NOMO-1 (cell line): ENCODE data around the gene CAMK2B.

Experiments
- DNase-seq, 2 experiments: peaks; one replicate each; lab custom pipeline; 2025; ENCODE audit not compliant: unreplicated experiment in 2 of 2; lab: John Stamatoyannopoulos, UW

Gene CAMK2B

GRCh38 chr7:44325201-44325671 lies at the start of gene CAMK2B:
TSS of gene CAMK2B (minus strand) at chr7:44325594. CDS start at chr7:44325421, 173 bp downstream.
- no peak for DNase-seq

DNA sequence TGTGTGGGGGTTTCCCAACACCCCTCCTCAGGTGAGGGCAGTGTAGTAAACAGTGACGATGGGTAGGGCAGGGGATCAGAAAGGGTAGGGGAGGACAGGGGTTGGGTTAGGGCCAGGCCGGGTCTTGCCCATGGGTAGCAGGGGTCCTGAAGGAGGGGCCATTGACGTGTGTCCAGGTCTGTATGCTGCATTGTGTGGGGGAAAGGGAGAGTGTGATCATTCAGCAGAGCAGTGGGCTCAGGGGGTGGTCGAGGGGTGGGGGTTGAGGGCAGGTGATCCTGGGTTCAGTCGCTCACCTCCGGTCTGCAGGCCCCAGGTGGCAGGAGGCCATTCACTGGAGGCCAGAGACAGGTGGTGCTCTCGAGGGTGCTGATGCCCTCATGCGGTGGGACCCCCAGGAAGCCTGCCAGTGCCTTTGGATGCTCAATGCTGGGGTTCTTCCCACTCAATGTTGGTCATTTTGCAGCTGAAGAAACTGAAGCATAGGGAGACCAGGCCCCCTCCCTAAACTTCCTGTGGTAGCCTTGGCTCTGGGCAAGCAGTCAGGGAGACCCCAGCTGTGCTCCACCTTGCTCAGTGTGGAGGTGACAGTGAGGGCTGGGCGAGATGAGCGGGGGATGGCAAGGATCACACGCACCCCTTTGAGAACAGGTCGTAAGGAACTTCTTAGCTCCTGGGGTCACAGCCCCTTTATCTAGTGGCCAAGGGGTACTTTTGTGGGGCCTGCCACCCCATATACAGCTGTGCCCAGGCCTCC lies 48.8 kb upstream of the CAMK2B start:
- DNase-seq: no peak

GRCh38 chr7:44373418-44373740 lies 48.0 kb upstream of the CAMK2B start:
- DNase-seq: no peak

DNA sequence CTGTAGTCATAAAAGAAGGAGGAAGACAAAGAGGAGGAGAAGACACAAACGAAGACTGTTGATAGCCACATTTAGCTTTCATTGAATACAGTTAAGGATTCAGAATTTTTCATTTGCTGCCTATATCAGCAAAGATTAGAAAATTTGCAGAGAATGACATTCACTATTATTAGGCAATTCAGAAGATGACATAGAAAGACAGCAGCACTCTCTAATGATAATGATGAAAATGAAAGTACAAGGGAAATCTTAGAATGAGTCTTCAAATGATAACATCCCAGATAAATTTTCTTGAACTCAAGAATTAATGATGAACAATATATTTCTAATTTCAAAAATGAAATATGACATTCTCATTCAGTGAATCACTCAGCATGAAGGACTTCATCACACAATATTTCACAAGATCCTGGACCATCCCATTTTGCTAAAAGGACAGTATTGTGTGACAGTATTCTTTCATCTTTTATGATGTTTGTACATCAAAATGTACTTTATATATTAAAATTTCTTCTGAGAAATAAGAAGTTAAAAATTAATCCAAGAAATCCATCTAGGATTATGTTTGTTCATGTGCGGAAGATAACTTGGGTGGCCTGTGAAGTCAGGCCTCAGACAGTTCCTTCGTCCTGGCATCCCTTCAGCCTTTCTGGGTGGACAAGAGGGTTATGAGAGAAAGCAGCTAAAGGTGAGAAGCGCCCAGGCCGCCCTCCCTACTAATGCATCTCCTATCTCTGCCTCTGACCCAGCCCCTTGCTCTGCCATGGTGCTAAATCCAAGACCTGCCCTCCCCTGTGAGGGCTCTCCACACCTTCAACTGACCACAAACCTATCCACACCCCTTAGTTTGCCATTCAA lies 47.4 kb upstream of the CAMK2B start:
- DNase-seq: no peak

- DNase-seq: no peak
Measured at GRCh38 chr7:44368885-44369284, 43.5 kb upstream of the CAMK2B start.

DNA sequence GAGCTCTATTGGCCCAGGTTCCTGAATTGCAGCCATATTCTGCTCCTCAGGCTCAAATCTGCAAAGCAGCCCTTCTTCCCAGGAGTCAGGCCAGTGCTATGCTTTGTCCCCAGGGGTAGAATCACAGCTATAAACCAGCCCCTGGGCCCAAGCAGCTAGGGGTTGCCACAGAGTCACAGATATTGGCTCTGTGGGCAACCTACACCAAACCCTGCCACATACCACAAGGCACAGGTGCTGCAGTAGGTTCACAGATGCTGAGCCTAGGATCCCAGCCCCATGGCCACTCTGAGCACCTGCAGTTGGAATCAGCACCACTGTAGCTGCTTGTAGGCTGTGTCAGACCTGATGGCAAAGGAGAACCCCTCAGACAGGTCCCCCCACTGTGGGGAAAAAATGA lies 43.1 kb upstream of the CAMK2B start:
- DNase-seq: no peak

GRCh38 chr7:44367475-44368043 lies 42.2 kb upstream of the CAMK2B start:
- no peak for DNase-seq

- peak; percentile 5 to 12 for DNase-seq
Measured at GRCh38 chr7:44366986-44367385, 41.6 kb upstream of the CAMK2B start.

DNA sequence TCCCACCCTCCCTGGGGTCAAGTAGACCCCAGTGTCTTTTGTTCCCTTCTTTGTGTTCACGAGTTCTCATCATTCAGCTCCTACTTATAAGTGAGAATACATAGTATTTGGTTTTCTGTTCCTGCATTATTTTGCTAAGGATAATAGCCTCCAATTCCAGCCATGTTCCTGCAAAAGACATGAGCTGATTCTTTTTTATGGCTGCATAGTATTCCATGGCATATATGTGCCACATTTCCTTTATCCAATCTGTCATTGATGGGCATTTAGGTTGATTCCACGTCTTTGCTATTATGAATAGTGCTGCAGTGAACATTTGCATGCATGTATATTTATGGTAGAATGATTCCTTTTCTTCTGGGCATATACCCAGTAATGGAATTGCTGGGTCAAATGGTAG lies 28.3 kb upstream of the CAMK2B start:
- no peak for DNase-seq

DNA sequence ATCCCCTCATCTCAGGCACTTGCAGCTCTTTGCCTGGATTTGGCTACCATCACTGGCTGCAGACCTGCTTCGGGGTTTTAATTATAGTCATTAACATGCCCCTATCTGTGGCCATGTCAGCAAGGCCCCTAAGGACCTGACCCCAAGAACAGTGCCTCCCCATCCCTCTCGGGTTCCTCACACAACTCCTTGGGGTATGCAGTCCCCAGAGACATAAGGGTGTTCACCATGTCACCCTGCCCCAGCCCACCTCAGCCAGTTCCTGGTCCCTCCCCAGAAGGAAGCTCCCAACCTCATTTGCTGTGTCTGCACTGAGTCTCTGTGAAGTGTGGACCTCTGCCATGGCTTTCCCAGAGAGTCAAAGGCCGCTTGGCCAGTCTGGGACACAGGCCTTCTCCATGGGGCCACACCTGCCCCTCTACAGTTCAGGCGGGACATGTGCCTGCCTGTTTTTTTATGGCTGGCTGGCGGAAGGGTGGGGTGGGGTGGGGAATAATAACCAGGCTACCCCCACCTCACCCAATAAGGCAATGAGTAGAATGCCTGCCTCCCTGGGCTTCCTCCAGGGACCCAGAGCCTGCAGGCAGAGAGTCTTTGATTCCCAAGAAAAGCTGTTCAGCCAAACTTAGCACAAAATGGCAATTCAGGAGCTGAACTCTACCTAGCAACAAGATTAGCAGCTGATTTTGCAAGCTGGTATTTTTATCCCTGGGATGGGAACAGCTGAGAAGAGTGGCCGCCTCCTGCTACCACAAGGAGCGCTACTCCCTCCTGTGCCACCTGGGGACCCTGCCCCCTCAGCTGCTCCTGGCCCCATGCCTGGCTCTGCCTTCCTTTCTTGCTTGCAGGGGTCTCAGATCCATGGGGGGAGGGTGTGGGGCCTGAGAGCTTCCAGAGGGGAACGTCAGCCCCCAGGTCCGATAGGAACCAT lies 23.7 kb upstream of the CAMK2B start:
- no peak for DNase-seq

- no peak for DNase-seq
Measured at GRCh38 chr7:44348300-44348699, 22.9 kb upstream of the CAMK2B start.

DNA sequence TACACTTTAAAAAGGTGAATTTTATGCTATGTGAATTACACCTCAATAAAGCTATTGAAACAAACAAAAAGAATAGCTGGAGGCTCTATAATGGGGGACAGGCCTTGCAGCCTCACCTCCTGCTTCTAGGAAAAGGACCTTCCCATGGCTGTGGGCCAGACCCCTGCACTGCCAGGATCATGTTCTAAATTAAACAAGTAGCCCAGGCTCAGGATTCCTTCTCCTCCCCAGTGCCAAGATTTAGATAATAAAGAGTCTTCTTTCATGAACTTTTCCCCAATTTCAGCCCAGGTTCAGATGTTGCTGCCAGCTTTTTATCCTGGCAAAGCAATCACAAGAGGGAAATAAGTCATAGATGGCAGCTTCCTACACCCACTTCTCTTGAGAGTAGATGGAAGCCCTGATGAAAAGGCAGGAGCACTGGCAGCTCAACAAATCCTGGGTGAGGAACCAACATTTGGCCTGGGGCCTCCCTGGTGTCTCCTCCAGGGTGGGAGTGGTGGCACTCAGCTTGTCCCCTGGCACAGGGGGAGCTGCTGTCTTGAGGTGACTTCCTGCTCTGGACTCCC lies 22.2 kb upstream of the CAMK2B start:
- DNase-seq: no peak

DNA sequence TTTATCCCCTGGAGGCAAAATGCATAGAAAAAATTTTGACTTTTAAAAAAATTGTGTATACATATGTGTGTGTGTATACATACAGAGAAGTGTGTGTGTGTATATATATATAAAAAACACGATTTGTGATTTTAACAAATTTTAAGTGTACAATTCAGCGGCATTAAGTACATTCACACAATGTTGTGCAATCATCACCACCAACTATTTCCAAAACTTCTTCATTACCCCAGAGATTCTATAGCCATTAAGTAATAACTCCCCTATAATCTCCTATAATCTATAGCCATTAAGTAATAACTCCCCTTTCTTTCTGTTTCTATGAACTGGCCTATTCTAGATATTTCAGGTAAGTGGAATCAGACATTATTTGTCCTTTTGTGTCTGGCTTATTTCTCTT lies 20.7 kb upstream of the CAMK2B start:
- DNase-seq: no peak

DNA sequence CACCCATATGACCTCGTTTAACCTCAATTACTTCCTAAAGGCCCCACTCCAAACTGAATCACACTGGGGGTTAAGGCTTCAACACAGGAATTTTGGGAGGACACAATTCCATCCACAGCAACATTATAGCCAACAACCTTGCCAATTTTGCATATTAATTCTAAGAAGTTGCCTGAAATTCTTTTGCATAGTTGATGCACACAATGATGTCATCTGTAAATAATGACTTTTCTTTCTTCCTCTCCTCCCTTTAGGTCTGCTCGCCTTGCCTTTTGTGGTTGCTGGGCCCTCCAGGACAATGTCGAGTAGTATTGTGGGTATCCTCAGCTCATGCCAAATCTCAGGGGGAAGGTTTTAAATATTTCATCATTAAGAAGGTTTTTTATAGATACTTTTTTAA lies 16.0 kb upstream of the CAMK2B start:
- DNase-seq: no peak

- peak in 1 of 2 experiments; percentile 31 for DNase-seq
Measured at GRCh38 chr7:44338600-44338999, 13.2 kb upstream of the CAMK2B start.

DNA sequence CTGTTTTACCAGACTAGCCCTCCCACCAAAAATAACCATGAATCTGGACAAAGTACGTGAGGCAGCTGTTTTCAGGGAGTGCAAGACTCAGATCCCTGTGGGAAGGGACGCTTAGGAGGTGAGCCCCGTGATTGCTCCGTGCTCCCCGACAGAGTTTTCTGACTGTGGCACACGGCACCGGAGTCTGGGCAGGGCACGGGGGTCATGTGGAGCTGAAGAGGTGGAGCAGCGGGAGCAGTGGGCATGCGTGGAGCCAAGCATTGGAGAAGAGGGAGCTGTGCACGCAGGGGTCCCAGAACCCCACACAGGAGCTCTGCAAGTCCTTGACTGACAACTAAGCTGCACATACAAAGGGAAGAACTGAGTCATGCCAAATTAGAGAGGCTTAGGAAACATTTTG lies 11.1 kb upstream of the CAMK2B start:
- no peak for DNase-seq

DNA sequence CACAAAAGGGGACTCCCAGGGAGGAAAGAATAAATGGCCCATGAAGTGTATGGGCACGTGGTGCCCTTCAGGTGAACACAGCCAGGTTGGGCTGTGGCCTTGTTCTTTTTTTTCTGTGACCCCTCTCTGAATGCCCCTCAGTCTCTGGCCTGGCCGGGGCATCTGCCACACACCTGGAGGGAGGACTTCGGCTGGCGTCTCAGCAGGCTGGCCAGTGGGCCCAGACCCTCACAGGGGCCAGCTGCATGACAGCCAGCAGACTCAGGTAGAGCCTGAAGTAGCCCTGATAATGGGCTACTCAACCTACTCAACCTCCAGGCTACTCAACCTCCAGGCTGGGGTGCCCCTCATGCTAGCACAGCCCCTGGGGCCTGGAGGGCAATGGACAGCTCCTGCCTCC lies 9.8 kb upstream of the CAMK2B start:
- no peak for DNase-seq

- no peak for DNase-seq
Measured at GRCh38 chr7:44334734-44335097, 9.3 kb upstream of the CAMK2B start.

- no peak for DNase-seq
Measured at GRCh38 chr7:44333911-44334733, 8.7 kb upstream of the CAMK2B start.

GRCh38 chr7:44331682-44332081 lies 6.3 kb upstream of the CAMK2B start:
- no peak for DNase-seq
